NCI-H2196 (cell line): ENCODE results near the gene ZNF134.

ENCODE experiments used
- DNase-seq: peaks from one replicate; lab custom pipeline; 2025; ENCODE audit not compliant: unreplicated experiment; lab: John Stamatoyannopoulos, UW

Gene ZNF134

DNA sequence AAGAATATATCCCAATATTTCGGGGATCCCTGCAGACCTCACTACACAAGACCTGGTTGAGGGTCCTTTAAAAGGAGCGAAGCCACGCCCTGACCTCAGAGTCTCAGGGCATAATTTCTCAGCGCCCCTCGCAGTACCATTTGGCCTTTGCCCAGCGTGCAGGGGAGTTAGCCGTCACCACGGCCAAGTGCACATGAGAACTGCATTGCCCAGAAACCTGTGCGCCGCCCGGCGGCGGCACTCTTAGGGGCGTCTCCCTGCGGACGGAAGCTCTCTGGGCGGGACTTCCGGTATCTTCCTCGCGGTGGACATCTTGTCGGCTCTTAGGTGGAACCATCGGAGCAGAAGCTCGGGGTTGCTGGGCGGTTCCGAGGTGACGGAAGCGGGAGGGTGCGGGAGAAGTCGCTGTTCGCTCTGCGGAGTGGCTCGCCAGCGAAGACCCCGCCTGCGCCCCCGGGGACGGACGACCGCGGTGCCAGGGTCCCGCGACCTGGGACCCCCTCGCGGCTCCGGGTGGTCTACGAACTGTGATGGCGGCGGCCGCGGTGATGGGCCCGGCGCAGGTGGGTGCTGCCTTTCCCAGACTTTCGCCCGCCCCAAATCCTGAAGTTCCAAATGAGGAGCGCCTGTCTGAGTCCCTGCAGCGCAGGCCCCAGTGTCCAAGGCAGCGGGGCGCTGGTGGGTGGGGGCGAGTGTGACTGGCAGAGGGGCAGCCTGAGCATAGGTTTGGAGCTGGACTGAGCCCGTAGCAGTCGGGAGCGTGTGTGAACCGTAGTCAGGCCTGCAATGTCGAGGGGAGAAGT, at the start of gene ZNF134:
Gene ZNF134 (plus strand): TSS at position 302 of the 803 bp plus-strand sequence. CDS start 5,227 bp downstream, outside the sequence.
- peak; percentile 92 for DNase-seq

DNA sequence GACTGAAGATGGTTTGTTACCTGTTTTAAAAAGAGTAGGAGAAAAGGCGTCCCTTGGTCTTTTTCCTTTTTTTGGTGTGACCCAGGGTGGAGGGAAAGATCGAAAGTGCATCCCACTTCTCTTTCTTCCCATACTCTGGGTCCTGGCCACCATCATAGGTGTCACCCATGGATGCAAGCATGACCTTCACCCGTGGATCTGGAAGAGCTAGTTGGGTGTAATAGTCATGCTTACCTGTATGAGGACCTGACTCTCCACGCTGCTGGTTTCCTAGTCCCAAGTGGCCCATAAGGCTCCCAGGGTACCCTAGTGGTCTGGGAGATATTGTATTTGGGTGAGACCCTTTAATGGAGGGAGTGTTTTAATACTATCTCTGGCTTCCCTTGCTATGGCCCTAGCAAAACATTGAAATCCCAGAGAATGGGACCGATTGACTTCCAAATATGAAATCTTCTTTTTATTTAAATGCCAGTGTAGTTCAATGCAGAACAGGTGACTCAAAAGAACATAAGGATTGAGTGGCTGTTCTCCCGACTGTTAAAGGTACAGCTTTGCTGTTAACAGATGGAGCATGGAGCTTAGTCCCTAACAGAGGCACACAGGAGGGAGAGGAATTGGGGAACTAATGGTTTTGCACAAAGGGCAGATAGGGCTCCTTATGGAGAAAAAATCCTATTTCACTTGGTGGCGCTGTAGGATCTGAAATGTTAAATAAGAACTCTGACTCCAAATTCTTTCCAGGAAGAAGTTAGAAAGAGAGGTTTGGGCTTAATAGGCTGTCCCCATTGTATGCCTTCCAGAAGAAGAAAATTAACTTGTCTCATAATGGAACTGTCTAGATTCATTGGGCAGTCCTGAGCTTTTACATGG, 47.4 kb upstream of the ZNF134 start:
- peak; percentile 7 for DNase-seq

DNA sequence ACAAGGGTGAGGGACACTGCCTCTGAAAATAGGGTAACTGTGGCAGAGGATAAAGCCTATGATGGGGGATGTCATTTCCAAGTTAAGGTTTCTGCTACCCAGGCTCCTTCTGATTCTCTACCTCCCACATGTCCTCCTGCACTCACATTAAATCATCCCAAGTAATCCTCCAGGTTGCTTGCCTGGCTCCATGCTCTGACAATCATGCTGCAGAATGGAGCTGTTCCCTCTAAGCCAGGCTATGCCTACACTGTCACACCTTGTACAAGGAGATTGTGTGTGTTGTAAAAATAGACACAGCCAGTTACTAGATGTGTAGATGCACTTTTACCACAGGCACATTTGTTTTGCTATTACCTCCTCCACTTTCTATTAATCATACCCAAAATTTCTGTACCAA, 43.3 kb upstream of the ZNF134 start:
- no peak for DNase-seq

DNA sequence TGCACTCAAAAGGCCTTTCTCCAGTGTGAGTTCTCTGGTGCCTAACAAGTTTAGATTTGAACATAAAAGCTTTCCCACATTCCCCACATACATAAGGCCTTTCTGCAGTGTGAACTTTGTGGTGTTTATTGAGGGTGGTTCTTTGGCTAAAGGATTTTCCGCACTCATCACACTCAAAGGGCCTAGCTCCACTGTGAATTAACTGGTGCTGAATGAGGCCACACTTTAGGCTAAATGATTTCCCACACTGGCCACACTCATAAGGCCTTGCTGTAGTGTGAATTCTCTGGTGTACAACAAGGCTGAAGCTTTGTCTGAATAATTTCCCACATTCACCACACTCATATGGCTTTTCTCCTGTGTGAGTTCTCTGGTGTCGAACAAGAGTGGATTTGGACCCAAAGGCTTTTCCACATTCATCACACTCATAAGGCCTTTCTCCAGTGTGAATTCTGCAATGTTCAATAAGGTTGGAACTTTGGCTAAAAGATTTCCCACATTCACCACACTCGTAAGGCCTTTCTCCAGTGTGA, 41.6 kb upstream of the ZNF134 start:
- no peak for DNase-seq

DNA sequence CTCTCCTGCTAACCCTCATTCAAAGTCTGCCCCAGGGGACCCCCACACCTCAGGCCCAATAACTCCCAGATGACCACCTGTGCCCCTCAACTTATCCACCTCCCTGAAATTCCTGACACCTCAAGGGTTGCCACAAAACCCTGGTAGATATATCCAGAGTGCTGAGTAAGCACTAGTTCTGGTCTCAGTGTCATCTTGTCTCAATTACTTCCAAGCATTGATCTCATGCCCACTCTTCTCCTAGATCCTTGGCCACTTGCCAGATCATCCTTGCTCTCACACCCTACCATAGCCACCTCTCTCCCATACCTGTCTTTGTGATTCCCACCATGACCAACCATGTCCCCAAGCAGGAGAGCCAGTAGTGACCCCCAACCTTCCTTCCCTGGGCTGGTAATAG, 37.4 kb upstream of the ZNF134 start:
- DNase-seq: no peak

DNA sequence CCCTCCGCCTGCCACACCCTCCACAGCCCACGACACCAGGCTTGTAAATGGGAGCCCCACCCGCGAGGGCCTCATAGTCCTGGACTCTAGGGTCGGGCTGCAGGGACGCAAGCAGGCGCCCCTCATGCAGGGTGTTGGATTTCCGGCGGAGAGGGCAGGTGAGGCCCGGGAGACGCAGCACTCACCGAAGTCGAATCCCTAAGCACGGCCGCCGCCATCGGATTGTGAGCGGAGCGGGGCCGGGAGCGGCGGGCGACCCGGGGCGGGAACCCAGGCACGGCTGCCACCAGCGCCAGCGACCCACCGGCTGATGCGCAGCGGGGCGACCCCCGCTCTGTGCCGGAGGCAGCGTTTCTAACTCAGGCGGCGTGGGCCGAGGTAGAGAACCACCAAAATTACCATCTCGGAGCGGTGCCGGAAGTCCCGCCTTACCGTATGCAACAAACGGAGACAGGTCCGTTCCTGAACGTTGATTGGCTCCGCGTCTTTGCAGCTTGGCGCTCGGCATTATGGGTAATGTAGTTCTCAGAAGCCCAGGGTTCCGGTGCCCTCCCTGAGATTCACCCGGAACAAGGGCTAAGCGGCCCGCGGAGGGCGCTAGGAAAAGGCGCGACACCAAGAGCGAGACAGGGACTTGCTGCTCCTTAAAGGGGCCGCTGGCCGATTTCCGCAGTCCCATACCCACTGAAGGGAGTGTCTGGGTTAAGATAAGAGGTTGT, 35.4 kb upstream of the ZNF134 start, which contains the start of gene ZNF416:
Gene ZNF416 (minus strand): TSS at position 425 of the 719 bp plus-strand sequence. CDS start 207 bp downstream, at position 218.
- DNase-seq: peak; percentile 98

DNA sequence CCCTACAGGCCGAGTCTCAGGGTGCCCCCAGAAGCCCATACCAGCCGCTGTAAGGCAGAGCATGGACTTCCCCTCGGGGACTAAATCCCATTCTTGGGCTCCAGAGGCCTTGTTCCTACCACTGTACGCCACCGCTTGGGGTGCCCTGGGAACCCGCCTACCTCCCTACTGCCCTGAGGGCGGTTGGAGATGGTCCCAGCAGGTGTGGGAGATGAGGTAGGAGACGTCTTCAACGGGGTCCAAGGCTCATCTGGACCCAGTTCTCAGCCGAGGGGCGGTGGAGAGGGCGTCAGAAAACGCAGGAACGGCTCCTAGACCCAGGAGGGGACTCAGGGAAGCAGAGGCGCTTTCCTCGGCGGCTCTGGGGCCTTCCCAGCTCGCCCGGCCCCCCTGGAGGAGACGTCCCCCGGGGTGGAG, 30.9 kb upstream of the ZNF134 start:
- DNase-seq: no peak

DNA sequence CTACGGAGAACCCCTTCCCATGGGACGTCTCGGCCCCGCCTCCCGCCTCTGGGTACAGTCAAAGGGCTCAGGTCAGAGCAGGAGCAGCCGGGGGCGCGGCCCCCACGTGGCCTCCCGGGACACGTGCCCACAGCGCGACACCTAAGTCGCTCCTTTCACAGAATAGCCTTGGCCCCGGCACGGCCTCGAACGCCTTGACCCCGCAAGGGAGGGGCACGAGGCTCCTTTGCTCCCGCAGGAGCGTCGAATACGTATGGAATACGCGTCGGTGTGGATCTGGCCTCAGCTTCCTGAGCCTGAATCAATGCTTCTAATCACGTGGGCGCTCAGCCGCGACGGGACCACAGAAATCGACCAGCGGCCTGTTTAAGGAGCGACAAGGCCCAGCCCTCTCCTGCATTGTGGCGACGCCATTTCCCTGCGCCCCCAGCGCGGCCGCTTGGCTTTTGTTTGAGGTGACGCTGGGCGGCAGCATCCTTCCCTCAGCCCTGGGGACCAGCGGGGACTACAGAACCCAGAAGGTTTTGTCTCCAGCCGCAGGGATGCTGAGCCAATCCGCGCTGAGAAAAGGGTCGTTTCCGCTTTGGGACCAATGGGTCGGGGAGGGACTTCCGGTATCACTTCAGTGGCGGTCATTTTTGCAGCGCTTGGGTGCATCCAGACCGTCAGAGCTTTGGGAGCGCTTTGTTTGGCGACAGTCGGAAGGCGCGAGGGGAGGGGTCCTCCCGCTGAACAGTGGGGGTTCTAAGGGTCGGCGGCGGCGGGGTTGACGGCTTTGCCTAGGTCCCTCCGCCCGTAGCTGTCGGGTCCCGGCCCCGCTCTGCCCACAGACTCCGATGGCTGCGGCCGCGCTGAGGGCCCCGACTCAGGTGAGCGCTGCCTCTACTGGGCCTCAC, 30.3 kb upstream of the ZNF134 start, which contains the start of gene ZIK1:
Gene ZIK1 (plus strand): TSS at position 625 of the 896 bp plus-strand sequence. CDS start 212 bp downstream, at position 837.
- peak; percentile 61 for DNase-seq

DNA sequence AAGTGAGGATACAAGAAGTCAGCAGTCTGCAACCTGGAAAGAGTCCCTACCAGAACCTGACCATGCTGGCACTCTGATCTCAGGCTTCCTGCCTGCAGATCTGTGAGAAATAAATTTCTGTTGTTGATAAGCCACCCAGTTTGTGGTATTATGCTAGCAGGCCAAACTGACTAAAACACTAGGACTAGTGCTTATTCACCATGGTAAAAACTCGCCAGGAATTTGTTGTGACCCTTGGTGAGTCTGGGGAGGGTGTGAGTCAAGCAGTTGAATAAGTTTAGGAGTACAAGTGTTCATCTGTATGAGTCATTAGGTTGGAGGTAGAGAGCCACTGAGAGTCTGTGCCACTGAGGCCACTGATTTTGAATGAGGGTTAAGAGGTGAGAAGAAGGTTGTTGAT, 26.5 kb upstream of the ZNF134 start:
- DNase-seq: no peak

DNA sequence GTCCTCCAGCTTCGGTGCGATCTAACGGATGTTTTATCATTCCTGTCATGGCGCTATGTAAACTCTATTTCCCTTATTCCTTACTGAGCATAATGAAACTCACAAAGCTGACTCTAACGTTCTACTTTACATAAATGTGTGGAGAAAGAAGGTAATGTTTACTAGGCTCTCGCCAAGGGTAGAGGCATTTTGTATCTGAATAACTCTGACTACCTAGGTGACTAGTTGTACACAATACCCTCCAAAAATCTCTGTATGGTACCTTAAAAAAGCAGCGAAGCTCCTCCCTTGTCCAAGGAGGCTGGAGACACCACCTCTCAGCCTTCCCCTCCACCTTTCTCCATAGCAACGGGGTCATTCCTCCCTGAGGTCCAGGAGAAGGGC, 14.7 kb upstream of the ZNF134 start:
- DNase-seq: no peak

DNA sequence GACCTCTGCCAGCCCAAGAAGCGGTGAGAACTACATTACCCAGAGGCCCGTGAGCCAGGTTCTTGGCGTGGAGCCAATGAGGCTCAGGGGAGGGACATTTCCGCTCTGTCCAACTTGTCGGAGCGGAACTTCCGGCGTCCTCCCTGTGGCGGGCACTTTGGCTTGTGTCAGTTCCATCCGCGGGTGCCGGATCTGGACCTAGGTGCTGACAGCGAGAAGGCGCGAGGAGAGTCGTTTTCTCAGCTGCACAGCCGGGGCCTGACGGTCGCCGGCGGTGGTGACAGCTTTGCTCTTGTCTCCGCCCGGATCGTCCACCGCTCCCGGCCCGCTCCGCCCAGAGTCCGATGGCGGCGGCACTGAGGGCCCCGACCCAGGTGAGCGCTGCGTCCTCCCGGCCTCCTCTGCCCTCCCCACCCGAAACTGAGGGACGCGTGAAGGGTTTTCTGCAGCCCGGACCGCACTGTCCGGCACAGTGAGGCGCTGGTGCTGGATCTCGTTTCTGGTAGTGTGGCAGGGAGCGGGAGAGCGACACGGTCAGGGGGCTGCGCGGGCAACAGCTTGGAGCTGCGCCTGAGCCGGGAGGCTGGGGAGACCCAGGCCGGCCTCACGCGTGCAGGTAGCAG, 14.2 kb upstream of the ZNF134 start, which contains the start of gene ZNF530:
Gene ZNF530 (plus strand): TSS at position 125 of the 623 bp plus-strand sequence. CDS start 4,461 bp downstream, outside the sequence.
- DNase-seq: peak; percentile 96

DNA sequence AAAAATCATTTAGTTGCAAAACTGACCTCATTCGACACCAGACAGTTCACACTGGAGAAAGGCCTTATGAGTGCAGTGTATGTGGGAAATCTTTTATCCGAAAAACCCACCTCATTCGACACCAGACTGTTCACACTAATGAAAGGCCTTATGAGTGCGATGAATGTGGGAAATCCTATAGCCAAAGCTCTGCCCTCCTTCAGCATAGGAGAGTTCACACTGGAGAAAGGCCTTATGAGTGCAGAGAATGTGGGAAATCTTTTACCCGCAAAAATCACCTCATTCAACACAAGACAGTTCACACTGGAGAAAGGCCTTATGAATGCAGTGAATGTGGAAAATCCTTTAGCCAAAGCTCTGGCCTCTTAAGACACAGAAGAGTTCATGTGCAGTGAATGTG, 7.1 kb upstream of the ZNF134 start:
- no peak for DNase-seq

DNA sequence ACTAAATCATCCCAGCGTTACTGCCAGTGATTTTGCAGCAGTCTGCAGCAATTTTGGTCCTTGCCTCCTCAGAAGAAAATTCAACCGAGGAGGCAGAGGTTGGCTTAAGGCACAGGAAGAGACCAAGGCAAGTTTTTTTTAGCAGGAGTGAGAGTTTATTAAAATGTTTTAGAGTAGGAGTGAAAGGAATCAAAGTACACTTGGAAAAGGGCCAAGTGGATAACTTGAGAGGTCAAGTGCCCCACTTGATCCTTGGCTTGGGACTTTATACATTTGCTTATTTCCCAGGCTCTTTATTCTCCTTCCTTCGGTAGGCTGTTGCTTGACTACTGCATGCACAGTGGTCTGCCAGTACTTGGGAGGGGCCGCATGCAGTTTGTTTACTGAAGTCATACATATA, 2.9 kb upstream of the ZNF134 start:
- no peak for DNase-seq

DNA sequence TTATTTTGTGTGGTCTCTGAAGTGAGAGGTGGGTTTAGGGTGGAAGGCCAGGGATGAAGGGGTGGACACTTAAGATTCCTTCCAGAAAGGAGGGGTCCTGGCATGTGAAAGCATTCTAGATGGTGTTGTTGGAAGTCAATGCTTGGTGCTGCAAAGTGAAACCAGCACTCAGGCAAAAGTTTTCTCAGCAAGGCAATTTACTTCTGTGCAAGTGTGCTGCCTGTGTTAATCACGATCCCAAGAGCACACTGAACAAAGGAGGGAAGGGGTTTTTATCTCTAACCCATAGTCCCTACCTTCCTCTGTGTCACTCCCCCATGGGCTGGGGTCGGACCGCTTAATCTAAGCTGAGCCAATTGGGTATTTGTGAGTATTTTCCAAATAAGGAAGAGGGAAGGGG, 1.3 kb downstream of the ZNF134 start:
- DNase-seq: no peak

DNA sequence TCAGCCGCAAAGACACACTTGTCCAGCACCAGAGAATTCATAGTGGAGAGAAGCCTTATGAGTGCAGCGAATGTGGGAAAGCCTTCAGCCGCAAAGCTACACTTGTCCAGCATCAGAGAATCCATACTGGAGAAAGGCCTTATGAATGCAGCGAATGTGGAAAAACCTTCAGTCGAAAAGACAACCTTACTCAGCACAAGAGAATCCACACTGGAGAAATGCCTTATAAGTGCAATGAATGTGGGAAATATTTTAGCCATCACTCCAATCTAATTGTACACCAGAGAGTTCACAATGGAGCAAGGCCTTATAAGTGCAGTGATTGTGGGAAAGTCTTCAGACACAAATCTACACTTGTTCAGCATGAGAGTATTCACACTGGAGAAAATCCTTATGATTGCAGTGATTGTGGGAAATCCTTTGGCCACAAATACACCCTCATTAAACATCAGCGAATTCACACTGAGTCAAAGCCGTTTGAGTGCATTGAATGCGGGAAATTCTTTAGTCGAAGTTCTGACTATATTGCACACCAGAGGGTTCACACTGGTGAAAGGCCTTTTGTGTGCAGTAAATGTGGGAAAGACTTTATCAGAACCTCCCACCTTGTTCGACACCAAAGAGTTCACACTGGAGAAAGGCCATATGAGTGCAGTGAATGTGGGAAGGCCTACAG, 6.8 kb downstream of the ZNF134 start:
- DNase-seq: no peak

DNA sequence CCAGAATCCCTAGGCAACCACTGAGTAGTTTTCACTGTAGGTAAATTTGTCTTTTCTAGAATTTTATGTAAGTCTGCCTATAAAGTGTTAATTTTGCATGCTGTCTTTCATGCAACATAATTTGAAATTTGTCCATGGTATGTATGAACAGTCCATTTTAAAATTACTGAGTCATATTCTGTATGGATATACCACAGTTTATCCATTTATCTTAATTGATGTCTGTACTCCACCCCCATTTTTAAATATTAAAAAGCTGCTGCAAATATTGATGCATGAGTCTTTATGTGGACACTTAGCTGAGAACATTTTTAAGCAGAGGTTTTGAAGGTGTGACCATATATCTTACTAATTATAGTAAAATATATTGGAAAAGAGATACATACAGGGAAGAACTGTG, 9.0 kb downstream of the ZNF134 start:
- DNase-seq: no peak

DNA sequence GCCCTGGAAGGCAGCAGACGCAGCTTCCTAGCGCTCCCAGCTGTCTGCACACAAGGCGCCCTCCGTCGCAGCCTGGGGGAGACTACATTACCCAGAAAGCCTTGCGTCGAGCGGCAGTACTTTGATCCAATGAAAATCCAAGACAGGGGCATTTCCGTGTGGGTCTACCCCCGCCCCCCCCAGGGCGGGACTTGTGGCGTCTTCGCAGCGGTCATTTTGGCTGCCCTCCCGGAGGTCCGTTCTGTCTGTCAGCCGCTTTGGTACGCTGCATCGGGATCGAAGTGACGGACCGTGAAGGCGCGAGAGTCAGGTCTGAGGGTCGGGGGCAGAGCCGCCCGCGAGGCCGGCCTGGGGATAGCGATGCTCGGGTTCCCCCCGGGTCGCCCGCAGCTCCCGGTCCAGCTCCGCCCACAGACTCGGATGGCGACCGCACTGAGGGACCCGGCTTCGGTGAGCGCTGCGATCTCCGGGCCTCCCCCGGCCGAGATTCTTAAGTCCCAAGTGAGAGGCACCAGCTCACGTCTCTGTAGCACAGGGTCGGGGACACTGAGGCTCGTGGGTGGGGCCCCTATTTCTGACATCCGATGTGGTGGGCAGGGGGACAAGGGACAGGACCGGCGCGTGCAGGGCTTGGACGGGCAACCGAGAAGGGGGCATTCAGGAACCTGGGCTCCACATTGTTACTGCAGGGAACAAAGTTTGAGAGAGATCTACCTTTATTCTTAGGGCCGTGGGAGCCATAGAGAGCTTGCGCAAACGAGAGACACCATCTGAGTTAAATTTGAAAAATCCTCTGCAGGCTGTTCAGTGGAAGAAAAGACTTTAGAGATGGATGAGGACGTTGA, 19.2 kb downstream of the ZNF134 start, which contains the start of gene ZNF211:
Gene ZNF211 (plus strand): TSS at position 182 of the 845 bp plus-strand sequence. CDS start 179 bp downstream, at position 361.
- DNase-seq: peak; percentile 93

DNA sequence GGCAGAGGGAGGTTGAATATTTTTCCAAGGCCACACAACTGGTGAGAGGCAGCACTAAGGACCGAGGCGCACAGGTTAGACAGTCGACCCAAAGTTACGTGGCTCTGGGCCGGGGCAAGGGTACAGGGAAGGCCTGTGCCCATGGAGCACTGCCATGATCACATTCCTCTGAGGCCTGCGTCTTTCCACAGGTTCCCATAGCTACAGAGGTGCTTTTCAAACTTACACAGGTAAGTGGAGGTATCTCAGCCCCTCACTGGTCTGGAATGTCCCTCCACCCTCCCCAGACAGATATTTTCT, 19.7 kb downstream of the ZNF134 start:
- no peak for DNase-seq
